NCI-H2107 treated with DMSO at 0.1 percent for 48 hours (cell line): Measurements from ENCODE around the gene HENMT1.
A peak's percentile ranks its signal among the peaks of the same experiment; 100 is the strongest.
"Not testable (repeated sequence)": the region's sequence is repeated elsewhere in the genome, so short reads cannot be mapped to it uniquely, and the experiment has no call there.

ENCODE experiments used
- DNase-seq: peaks from one replicate; lab custom pipeline; 2025; ENCODE audit not compliant: unreplicated experiment; lab: John Stamatoyannopoulos, UW

Gene HENMT1

DNA sequence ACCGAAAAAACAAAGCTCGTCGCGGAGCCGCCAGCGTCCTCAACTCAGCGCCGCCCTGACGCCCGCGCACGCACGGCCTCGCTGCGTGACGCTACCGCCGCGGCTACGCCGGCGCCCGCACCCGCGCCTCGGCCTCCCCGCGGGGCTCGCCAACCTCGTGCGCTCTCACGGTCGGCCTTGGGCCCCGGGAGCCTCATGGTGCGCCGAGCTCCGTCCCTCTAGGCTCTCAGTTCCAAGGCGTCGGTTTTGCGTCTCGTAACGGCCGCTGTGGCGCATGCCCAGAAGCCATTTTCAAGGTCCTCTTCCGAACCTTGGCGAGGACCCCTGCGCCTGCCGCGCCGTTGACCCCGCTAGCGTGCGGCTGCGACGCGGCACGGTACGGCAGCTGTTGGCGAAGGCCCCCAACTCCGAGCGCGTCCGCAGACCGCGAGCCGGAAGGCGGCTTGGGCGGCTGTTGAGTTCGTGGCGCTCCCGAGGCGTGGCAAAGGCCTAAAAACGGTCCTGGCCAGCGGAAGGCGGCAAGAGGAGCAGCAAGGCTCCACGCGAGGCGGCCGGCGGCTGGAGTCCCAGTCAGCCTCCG is at the start of gene HENMT1:
HENMT1 (minus strand) TSS at position 64 of the 580 bp plus-strand sequence. CDS start 1,209 bp downstream, outside the sequence.
- no peak for DNase-seq

- no peak for DNase-seq
These were observed 48.1 kb upstream of the HENMT1 start for GRCh38 chr1:108708691-108709660.

DNA sequence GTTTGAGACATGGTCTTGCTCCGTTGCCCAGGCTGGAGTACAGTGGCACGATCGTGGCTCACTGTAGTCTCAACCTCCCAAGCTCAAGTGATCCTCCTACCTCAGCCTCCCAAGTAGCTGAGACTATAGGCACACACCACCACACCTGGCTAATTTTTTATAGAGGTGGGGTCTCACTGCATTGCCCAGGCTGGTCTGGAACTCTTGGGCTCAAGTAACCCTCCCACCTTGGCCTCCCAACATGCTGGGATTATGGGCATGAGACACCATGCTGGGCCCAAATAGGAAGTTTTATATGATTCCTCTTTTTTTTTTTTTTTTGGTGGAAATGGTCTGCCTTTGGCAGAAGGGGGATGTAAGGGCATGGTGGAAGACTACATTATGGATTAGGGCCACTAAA is 45.8 kb upstream of the HENMT1 start:
- no peak for DNase-seq

- DNase-seq, result no peak
These were observed 43.6 kb upstream of the HENMT1 start for GRCh38 chr1:108704496-108704895.

DNA sequence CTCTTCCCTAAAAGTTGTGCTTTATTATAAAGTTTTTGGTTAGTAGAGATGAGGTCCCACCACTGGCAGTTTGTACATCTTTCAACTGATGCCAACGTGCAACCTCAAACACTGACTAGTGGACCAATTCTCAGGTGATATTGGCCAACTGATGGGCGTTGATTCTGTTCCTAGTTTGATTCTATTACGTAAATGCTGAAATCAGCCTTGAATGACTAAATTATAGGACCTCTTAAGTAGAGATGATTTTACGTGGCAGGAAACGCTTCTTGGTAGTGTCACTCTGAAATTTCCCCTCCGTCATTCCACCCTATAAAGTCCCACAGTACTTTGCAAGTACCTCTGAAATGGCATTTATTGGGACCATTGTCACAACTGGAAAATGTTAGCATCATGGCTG is 43.0 kb upstream of the HENMT1 start:
- no peak for DNase-seq

DNA sequence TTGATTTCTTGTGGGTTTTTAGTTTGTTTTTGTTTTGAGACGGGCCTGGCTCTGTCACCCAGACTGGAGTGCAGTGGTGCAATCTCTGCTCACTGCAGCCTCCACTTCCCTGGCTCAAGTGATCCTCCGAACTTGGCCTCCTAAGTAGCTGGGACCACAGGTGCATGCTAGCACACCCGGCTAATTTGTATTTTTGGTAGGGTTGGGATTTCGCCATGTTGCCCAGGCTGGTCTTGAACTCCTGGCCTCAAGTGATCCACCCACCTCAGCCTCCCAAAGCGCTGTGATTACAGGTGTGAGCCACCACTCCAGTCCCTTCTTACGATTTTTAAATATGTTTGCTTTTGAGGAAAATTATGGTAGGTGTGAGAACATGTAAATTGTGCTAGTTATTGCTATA is 41.2 kb upstream of the HENMT1 start:
- not testable (repeated sequence) for DNase-seq

DNA sequence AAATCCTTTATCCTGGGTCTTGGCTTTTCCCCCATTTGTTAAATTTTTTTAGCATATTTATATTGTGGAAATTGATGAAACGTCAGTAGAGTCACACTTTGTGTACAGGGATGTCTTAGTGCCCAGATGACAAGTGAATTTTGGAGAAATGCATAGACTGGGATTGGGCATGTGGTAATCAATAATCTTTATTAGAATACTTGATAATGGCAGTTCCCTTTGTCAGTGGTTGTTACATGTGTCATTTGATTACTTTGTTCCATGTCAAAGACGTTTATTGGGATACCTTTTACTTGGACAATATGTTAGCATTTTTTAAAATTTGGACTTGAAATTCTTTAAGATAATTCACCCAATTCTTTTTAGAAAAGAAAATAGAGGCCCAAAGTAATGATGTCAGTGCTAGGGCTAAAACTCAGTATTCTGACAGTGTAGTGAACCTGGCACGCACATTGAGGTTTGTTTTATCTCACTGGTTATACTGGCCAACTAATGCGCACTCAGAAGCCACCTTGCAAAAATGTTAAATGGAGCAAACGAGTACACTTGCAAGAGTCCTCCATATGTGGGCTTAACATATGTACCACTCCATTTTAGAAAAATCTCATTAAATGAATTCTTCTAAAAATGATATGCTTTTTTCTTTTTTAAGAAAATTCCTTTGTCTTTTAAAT is 40.4 kb upstream of the HENMT1 start:
- DNase-seq, result no peak

- DNase-seq, result no peak
These were observed 38.8 kb upstream of the HENMT1 start for GRCh38 chr1:108699375-108700332.

DNA sequence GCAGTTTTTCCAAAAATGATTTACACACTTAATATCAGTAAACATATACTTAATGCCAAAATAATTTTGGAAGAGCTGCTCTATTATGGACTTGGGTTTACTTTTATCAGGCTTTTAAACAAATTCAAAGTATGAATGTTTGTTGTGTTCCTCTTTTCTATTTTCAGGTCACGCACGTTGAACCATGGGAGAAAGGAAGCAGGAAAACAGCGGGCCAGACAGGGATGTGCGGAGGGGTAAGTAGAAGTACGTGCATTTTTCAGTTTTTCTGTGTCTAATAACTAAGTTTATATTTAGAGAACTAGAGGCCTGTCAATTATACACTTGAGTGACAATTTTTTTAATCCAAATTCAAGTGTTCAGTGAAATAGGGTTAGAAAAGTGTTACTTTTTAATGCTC is 34.6 kb upstream of the HENMT1 start:
- no peak for DNase-seq

DNA sequence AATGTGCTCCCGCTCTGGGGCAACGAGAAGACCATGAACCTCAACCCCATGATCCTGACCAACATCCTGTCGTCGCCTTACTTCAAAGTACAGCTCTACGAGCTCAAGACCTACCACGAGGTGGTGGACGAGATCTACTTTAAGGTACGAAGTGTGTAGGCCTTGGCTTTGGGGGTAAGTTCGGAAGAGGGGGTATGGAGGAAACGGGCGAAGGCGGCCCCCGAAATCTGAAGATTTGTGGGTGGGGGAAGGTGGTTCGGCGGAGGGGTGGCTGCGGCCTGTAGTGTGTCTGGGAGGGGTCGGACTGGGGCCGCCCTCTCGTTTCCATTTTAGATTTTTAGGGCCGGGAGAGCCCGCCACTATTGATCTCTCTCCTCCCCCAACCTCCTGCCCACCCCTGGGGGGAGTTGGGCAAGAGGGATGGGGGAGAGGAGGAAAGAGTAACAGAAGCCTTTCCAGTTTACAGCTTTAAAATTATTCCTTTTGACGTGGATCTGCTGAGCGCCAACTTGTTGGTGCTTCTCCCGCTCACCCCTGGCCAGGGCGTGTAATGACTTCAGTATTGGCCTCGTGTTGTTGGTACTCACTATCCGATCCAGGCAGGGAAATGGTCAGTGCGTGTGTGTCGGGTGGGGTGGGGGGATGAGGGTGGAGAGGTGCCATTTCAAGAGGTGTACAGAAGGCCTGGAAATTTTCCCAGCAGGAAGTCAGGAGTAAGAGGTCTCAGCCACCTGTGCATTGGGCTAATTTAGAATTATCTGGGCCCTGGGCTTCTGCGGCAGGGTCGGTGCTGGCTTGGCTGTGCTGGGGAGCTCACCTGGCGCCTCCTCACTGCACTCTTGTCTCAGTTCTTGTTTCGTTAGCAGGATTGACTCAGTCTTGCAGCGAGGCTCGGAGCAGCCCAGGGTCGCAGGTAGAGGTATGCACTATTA is 32.1 kb upstream of the HENMT1 start:
- DNase-seq, result peak; percentile 56

- DNase-seq, result peak; percentile 91
These were observed 31.2 kb upstream of the HENMT1 start, which contains the start of gene PRPF38B for GRCh38 chr1:108691942-108692723. Gene PRPF38B (plus strand): TSS chr1:108692310. CDS start chr1:108692592, 282 bp downstream.

- DNase-seq, result no peak
These were observed 30.4 kb upstream of the HENMT1 start for GRCh38 chr1:108691128-108691941.

GRCh38 chr1:108686614-108687313 is 25.9 kb upstream of the HENMT1 start:
- DNase-seq, result no peak

GRCh38 chr1:108685529-108685928 is 24.6 kb upstream of the HENMT1 start:
- peak; percentile 94 for DNase-seq

DNA sequence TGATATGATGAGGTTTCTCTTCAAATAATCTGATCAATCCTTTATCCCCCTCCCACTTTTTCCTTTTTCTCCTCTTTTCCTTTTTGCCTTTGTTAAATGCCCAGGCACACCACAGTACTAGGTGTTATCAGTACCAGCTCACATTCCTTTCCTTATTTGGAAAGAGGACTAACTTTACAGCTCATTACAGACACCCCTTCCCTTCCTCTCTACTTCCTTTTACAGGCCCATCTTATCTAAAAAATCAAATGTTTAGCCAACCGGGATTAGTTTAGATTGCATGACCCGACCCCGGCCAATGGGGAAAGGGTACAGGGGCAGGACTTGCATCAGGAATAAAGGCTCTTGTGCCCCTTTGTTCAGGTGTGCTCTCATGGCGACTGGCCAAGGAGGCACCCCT is 20.8 kb upstream of the HENMT1 start:
- not testable (repeated sequence) for DNase-seq

GRCh38 chr1:108679586-108680213 is 18.8 kb upstream of the HENMT1 start:
- no peak for DNase-seq

- DNase-seq, result no peak
These were observed 17.8 kb upstream of the HENMT1 start for GRCh38 chr1:108678706-108679105.
